Kidney capillary endothelial cell (primary cell): ENCODE measurements around the gene TMEM69.
A peak's percentile ranks its signal among the peaks of the same experiment; 100 is the strongest.
"Not testable (repeated sequence)": the region's sequence is repeated elsewhere in the genome, so short reads cannot be mapped to it uniquely, and the experiment has no call there.

Experiments
- DNase-seq: peaks from one replicate; pipeline ENCODE4 v3.0.0-alpha.2; 2018; ENCODE audit warnings: low spot score

Gene TMEM69

GRCh38 chr1:45687754-45688740 is at the start of gene TMEM69:
TMEM69 (plus strand) TSS chr1:45688181; CDS start chr1:45691069, 2,888 bp downstream.
- peak; percentile 88 for DNase-seq

- no peak for DNase-seq
These were observed 47.7 kb upstream of the TMEM69 start for GRCh38 chr1:45640293-45640692.

- DNase-seq: no peak
These were observed 44.7 kb upstream of the TMEM69 start for GRCh38 chr1:45643321-45643720.

- no peak for DNase-seq
These were observed 44.0 kb upstream of the TMEM69 start for GRCh38 chr1:45643978-45644377.

- DNase-seq: no peak
These were observed 43.3 kb upstream of the TMEM69 start for GRCh38 chr1:45644661-45645060.

- DNase-seq: no peak
These were observed 40.5 kb upstream of the TMEM69 start for GRCh38 chr1:45647248-45648021.

- no peak for DNase-seq
These were observed 33.3 kb upstream of the TMEM69 start for GRCh38 chr1:45654540-45655280.

- DNase-seq: no peak
These were observed 31.3 kb upstream of the TMEM69 start for GRCh38 chr1:45656573-45657226.

GRCh38 chr1:45658171-45658570 is 29.8 kb upstream of the TMEM69 start:
- no peak for DNase-seq

GRCh38 chr1:45659222-45659621 is 28.8 kb upstream of the TMEM69 start:
- DNase-seq: no peak

GRCh38 chr1:45660336-45660735 is 27.6 kb upstream of the TMEM69 start:
- DNase-seq: no peak

GRCh38 chr1:45666836-45667235 is 21.1 kb upstream of the TMEM69 start:
- no peak for DNase-seq

GRCh38 chr1:45667321-45668111 is 20.5 kb upstream of the TMEM69 start:
- DNase-seq: no peak

- DNase-seq: no peak
These were observed 19.5 kb upstream of the TMEM69 start for GRCh38 chr1:45668526-45668925.

- DNase-seq: no peak
These were observed 18.6 kb upstream of the TMEM69 start for GRCh38 chr1:45669379-45669778.

- DNase-seq: peak; percentile 31
These were observed 17.9 kb upstream of the TMEM69 start for GRCh38 chr1:45669859-45670655.

GRCh38 chr1:45673956-45674355 is 14.0 kb upstream of the TMEM69 start:
- DNase-seq: no peak

- DNase-seq: no peak
These were observed 13.5 kb upstream of the TMEM69 start for GRCh38 chr1:45674478-45674877.

GRCh38 chr1:45676553-45676952 is 11.4 kb upstream of the TMEM69 start:
- DNase-seq: not testable (repeated sequence)

GRCh38 chr1:45677751-45678245 is 10.2 kb upstream of the TMEM69 start:
- DNase-seq: no peak
